ENCODE measurements around the gene NRF1. TPM values are rescaled to one million over a fixed set of nuclear protein-coding genes. Genes with fewer than 3 reads are reported as not detected.
"Not testable (repeated sequence)": the region's sequence is repeated elsewhere in the genome, so short reads cannot be mapped to it uniquely, and the experiment has no call there.

The NRF1 gene
- polyA plus RNA-seq, 3 donors: 21.9 to 25.3 (median 23.6) TPM

DNA sequence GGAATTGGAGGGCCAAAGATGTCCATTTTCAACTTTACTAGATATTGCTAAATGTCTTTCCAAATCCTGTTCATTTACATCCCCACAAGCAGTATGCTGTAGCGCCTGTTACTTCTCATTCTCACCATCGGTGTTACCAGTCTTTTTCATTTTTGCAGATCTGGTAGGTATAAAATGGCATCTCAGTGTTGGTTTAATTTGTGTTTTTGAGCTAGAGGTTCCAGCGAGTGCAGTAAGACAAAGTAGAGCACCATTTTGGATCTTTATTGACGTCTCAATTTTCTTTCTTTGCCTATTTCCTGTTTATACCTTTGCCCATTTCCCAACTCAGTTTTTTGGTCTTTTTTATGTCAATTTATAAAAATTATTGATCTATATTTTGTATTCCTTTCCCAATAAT, 55.6 kb downstream of the NRF1 start:
- DNase-seq (ENCODE audit: extremely low read depth in 1 of 11, low read depth in 9 of 11, low spot score in 4 of 11): no peak

DNA sequence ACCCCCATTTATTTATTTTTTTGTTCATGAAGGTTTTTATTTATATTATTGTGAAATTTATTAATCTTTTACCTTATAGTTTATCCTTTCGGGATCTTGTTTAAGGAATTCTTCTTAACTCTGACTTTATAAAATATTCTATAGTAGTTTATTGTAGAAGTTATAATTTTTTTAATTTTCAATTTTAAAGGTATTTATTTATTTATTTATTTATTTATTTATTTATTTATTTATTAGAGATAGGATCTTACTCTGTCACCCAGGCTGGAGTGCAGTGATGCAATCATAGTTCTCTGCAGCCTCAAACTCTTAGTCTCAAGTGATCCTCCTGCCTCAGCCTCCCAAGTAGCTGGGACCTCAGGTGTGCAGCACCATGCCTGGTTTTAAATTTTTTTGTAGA, 56.0 kb downstream of the NRF1 start:
- no peak for DNase-seq (ENCODE audit: extremely low read depth in 1 of 11, low read depth in 9 of 11, low spot score in 4 of 11)

DNA sequence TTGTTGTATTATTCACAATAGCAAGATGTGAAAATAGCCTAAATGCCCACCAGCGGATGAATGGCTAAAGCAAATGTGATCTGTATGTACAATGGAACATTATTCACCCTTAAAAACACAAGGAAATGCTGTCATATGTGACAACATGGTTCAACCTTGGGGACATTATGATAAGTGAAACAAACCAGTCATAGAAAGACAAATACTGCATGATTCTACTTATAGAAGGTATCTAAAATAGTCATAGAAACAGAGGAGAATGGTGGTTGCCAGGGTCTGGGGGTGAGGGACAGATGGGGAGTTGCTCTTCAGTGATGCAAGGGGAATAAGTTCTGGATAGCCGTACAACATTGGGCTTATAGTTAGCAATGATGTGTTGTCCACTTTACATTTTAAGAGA, 58.4 kb downstream of the NRF1 start:
- no peak for DNase-seq (ENCODE audit: extremely low read depth in 1 of 11, low read depth in 9 of 11, low spot score in 4 of 11)

DNA sequence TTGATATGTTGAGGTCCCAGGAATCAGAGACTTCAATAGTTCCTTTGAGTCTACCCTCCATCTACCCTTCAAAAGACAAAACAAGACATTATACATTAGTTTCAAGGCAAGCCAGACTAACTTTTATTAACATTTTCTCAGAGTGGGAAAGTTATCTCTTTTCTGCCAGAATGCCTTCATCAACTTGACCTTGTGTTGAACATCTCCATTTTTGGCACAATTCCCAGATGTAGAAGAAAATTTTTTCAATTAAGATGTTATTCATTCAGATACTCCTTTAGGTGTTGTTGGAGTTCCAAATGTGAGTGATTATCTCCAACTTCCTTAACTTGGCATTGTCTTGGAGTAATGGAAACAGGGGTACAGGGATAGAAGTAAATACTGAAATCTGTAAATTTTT, 59.1 kb downstream of the NRF1 start:
- no peak for DNase-seq (ENCODE audit: extremely low read depth in 1 of 11, low read depth in 9 of 11, low spot score in 4 of 11)

DNA sequence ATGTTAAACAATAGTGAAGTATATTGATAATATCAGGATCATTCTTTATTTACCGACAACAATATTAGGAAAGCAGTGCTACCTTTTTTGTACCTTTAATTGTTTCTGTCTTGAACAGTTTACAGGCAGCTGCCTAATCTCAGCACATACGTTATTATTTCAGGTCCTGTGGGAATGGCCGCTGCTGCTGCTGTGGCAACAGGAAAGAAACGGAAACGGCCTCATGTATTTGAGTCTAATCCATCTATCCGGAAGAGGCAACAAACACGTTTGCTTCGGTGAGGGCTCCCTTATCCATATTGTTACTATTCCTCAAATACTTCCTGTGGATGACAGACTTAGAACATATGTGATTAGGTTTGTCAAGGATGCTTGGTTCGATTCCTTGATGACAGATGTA, 59.7 kb downstream of the NRF1 start:
- DNase-seq (ENCODE audit: extremely low read depth in 1 of 11, low read depth in 9 of 11, low spot score in 4 of 11): no peak

DNA sequence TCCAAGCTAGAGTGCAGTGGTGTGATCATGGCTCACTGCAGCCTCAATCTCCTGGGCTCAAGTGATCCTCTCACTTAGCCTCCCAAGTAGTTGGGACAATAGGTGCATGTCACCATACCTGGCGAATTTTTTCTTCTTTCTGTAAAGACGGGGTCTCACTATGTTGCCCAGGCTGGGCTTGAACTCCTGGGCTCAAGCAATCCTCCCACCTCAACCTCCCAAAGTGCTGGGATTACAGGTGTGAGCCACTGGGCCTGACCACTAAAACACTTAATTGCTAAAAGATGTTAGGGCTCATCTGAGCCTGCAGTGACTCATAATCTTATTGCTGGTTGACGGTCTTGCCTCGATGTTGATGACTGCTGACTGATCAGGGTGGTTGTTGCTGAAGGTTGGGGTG, 63.0 kb downstream of the NRF1 start:
- DNase-seq (ENCODE audit: extremely low read depth in 1 of 11, low read depth in 9 of 11, low spot score in 4 of 11): not testable (repeated sequence)

DNA sequence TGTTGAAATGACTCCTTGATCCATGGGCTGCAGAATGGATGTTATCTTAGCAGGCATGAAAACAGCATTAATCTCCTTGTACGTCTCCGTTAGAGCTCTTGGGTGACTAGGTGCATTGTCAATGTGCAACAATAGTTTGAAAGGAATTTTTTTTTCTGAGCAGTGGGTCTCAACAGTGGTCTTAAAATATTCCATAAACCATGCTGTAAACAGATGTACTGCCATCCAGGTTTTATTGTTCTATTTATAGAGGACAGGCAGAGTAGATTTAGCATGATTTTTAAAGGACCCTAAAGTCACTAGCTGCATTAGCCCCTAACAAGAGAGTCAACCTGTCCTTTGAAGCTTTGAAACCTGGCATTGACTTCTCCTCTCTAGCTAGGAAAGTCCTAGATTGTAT, 64.0 kb downstream of the NRF1 start:
- no peak for DNase-seq (ENCODE audit: extremely low read depth in 1 of 11, low read depth in 9 of 11, low spot score in 4 of 11)

DNA sequence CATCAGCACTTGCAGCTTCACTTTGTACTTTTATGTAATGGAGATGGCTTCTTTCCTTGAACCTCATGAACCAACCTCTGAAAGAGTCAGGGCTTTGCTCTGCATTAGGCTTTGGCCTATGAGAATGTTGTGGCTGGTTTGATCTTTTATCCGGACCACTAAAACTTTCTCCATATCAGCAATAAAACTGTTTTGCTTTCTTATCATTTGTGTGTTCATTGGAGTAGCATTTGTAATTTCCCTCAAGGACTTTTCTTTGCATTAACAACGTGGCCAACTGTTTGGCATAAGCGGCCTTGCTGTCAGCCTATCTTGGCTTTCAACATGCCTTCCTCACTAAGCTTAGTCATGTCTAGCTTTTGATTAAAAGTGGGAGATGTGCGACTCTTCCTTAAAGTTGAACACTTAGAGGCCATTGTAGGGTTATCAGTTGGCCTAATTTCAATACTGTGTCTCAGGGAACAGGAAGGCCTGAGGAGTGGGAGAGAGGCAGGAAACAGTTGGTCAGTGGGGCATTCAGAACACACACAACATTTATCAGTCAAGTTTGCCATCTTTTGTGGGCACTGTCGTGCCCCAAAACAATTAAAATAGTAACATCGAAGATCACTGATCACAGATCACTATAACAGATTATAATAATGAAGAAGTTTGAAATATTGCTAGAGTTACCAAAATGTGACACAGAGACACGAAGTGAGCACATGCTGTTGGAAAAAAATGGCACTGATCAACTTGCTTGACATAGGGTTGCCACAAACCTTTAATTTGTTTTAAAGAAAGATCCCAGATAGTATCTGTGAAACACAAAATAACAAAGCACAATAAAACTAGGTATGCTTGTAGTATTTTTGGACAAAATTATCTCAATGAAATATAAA, 64.7 kb downstream of the NRF1 start:
- DNase-seq (ENCODE audit: extremely low read depth in 1 of 11, low read depth in 9 of 11, low spot score in 4 of 11): no peak

DNA sequence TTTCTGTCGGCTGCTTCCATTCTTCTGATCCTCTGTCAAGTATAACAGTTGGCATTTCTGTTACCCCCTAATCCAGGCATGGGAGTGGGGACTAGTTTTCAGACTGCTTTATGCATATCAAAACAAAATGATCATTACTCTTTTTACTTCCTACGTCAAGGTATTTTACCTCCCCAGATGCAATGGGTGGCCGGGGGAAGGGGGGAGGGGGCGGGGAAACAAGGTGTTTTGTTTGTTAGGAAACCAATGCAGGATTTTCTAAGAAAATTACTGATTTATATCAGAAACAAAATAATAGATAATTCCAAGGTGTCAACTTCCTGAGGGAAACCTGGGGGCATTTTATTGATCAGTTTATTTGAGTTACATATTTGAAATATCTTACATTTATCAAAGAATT, 66.3 kb downstream of the NRF1 start:
- no peak for DNase-seq (ENCODE audit: extremely low read depth in 1 of 11, low read depth in 9 of 11, low spot score in 4 of 11)

DNA sequence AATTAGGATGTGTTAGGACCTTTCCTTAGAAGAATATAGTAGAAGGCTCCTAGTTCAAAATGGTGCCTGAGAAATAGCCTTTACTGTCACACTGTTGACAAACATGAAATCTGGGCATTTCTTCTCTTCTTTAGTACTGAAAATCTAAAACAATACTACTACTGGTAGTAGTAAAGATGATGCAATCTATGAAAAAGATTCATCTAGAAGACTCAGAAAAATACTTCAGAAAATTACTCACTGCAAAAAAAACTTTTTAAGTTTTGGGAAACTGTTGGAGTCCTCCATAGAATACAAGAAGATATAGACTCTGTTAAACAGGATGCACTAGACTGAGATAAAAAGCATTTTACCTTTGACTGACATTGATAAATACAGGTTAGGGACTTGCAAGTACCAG, 67.1 kb downstream of the NRF1 start:
- no peak for DNase-seq (ENCODE audit: extremely low read depth in 1 of 11, low read depth in 9 of 11, low spot score in 4 of 11)

DNA sequence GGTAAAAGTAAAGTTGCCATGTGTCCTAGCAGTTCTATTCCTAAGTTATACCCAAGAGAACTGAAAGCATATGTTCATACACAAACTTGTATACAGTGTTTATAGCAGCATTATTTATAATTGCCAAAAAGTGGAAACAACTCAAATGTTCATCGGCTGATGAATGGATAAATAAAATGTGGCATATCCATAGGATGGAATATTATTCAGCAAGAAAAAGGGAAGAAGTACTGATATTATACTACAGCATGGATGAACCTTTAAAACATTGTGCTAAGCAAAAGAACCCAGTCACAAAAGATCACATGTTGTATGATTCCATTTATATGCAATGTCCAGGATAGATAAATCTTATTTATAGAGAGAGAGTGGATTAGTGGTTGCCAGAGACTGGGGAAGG, 68.9 kb downstream of the NRF1 start:
- no peak for DNase-seq (ENCODE audit: extremely low read depth in 1 of 11, low read depth in 9 of 11, low spot score in 4 of 11)

DNA sequence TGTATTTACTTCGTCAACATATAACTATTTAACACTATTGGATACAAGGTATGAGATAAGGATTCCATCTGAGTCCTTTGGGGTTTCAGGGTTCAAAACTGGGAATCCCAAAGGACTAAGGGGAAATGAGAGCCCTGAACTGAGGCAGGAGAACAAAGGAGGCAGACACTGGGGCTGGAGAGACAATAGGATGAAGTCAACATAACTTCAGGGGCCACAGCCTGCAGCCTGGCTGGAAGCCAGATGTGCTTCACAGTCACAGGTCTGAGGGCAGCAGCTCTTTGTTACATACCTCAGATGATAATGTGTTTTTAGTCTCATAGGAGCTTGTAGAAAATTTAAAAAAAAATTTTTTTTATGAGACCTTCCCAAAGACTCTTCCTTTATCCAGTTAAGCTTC, 73.3 kb downstream of the NRF1 start:
- no peak for DNase-seq (ENCODE audit: extremely low read depth in 1 of 11, low read depth in 9 of 11, low spot score in 4 of 11)

DNA sequence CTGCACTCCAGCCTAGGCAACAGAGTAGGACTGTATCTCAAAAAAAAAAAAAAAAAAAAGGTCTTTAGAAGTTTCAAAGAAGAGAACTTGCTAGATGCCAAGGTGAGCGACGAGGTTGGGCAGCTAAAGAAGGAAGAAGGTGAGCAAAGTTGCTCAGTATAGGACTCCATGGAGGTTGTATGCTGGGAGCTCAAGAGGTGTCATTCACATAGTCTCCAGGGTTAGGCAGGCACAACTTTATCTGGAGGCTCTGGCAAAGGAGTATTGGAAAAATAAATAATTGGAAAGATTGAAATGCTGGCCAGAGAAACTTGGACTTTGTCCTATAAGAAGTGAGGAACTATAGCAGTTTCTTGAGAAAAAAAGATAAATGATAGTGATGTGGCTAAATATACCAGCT, 74.5 kb downstream of the NRF1 start:
- no peak for DNase-seq (ENCODE audit: extremely low read depth in 1 of 11, low read depth in 9 of 11, low spot score in 4 of 11)

DNA sequence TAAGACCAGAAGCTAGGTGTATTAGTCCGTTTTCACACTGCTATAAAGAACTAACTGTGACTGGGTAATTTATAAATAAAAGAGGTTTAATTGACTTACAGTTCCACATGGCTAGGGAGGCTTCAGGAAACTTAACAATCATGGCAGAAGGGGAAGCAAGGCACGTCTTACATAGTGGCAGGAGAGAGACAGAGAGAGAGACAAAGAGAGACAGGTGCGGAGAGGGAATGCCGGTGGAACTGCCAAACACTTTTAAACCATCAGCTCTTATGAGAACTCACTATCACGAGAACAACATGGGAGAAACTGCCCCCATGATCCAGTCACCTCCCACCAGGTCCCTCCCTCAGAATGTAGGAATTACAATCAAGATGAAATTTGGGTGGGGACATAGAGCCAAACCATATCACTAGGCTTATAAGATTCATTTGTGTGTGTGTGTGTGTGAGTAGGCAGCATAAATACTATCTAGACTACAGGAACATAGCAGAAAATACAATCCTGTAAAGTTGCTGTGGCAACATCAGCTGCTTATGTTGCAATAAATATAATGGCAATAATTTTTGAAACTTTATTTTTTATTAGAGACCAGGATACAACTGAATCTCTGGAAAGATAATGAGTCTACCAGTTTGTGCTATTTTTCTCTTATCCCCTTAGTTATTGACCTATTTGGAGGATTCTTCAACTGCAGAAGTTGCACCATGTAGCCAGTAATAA, 77.1 kb downstream of the NRF1 start:
- DNase-seq (ENCODE audit: extremely low read depth in 1 of 11, low read depth in 9 of 11, low spot score in 4 of 11): no peak

DNA sequence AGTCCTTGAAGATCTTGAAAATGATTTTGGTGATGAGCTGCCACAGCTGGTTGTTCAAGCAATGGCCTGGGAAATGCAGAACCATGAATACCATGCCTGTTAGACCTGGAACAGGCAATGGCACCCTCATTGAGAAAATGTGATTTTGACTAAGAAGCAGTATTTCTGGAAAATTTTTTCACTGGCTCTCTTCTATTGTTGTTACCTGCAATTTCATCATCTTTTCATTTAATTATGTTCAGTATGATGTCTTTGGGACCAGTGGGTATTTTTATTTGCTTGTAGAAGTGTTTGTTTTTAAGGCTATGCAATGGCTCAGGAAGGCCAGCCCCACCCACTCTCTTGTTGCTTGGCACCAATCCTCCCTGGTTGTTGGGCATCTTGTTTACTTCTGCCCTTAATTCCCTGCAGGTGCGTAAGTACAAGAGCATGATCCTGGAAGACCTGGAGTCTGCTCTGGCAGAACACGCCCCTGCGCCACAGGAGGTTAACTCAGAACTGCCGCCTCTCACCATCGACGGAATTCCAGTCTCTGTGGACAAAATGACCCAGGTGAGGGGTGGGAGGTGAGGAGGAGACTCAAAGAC, 78.6 kb downstream of the NRF1 start:
- no peak for DNase-seq (ENCODE audit: extremely low read depth in 1 of 11, low read depth in 9 of 11, low spot score in 4 of 11)

DNA sequence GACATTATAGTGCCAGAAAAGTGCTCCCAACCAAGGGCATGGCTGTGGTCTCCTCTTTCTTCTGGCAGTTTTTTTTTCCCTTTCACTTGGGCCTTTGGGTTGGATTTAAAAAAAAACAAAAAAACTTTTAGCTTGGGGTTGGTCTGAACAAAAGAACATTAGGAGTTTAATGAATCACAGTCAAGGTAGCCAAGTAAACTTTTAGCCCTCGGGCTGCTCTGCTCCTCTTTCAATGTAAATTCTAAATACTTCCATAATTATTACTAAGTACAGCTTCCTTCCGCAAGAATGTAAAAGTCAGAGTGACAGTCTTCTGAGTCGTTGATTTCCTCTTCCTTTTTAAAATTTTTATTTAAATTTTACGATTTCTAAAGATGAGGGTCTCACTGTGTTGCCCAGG, 79.2 kb downstream of the NRF1 start:
- no peak for DNase-seq (ENCODE audit: extremely low read depth in 1 of 11, low read depth in 9 of 11, low spot score in 4 of 11)

DNA sequence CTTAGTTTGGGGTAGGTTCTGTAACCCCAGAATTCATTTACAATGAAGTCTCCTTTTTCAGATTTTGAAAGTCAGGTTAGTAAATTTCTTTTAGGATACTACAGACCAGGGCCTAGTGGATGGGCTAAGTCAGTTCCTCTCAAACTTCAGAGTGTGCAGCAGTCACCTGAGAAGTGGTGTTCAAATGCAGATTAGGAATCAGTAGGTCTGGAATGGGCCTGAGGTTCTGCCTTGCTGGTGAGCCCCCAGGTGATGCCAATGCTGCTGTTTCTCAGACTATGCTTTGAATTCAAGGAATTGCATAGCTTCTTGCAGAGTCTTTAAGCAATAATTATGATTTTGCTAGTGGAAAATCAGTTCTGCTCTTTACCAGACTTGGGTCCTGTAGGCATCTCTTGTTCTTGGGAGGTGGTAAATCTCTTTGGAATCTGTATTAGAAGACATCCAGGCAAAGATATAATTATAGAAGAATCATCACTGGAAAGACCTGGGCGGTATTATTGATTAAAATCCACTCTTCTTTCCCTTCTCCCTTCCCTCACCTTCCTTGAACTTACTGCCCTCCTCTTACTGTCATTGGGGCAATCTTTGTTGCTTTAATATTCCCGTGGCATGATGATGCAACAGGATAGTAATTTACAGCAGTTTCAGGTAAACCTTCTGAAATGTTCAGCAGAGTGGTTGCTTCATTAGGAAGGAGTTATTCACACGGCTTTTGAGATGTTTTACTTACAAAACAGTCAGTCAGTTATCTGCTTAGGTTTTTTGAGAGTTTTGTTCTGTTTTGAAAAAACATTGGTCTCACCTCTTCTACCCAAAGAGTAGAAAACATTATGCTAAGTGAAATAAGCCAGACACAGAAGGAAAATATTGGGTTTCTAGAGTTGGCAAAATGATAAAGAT, 87.2 kb downstream of the NRF1 start:
- DNase-seq (ENCODE audit: extremely low read depth in 1 of 11, low read depth in 9 of 11, low spot score in 4 of 11): no peak

DNA sequence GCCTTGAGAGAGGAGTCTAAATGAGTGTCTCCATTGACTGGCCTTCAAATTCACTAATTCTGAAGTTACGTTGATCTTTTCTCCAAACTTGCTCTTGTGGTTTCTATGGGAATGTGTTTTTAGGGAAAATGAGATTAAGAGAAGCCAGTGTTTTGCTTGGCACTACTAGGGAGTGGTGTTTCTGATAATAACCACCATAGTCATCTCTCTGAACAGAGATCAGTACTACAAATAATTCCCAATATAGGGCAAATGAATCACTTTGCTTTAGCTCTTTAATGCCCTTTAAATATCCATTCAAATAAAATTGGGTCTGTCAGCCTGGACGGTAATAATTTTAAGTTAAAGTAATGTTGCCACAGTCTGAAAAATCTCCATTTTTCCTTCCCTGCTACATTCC, 90.8 kb downstream of the NRF1 start:
- DNase-seq (ENCODE audit: extremely low read depth in 1 of 11, low read depth in 9 of 11, low spot score in 4 of 11): no peak

DNA sequence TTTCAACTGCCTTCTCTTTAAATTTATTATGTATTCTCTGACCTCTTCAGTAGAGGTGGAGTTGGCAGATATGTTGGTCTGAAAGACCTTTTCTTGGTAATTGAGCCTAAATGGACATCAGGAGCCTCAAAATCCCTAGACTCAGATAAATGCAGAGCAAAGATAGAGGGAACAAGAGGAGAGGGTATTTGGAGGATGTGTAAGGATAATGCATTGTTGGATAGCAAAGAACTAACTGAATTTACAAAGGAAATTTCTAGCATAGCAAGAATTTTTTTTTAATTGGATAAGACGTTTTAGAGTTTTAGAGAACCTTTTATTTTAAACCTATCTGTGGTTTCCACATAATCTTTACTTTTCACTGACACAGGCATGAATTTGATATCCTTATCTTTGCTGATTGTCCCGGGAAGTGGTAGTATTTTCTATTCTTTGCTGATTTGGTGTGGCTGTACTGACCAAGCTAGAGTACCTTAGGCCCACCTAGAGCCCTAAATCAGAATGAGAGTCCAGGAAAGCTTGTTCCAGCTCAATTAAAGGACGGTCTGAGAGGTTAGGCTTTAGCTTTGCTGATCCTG, 91.3 kb downstream of the NRF1 start:
- no peak for DNase-seq (ENCODE audit: extremely low read depth in 1 of 11, low read depth in 9 of 11, low spot score in 4 of 11)

All from renal cortex interstitium (tissue), 11 donors.